Ovary (tissue), 3 donors: ENCODE measurements around the gene ZFP1.

Experiments used
- POLR2A ChIP-seq: fragments of 450-650 bp; IDR thresholded peaks from one replicate; pipeline ENCODE4 v1.6.1; 2017; ENCODE audit warnings: antibody characterized with exemption, mild to moderate bottlenecking, moderate library complexity
- TF ChIP-seq, protein P1 (sequence below), 3 donors: fragments of 450-650 bp in 2 of 3; fragments of 200-600 bp in 1 of 3; IDR thresholded peaks; one replicate each; pipeline versions ENCODE4 v1.5.1 to v1.8.0; 2016 to 2022; ENCODE audit warnings: antibody characterized with exemption in 3 of 3, mild to moderate bottlenecking in 1 of 3
- donor health status: DM: no; HTN: no; CAD: no.

DNA sequence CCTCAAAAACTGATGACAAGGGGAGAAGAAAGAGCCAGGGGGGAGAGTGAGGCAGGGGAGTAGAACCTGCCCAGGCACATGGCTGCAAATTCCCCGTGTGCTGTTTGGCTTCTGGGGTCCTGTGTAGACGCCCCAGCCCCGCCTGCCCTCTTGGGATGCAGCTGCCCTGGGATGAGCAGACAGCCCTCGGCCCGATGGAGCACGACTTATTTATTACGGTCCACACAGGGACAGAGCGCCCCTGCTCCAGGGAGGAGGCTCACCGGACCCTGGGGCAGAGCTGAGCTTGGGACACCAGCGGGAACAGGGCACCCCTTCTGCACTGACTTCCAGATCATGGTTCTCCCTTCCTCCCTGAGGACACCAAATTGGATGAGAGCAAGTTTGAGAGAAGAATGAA, 40.8 kb upstream of the ZFP1 start:
- TF ChIP-seq, protein P1, sequence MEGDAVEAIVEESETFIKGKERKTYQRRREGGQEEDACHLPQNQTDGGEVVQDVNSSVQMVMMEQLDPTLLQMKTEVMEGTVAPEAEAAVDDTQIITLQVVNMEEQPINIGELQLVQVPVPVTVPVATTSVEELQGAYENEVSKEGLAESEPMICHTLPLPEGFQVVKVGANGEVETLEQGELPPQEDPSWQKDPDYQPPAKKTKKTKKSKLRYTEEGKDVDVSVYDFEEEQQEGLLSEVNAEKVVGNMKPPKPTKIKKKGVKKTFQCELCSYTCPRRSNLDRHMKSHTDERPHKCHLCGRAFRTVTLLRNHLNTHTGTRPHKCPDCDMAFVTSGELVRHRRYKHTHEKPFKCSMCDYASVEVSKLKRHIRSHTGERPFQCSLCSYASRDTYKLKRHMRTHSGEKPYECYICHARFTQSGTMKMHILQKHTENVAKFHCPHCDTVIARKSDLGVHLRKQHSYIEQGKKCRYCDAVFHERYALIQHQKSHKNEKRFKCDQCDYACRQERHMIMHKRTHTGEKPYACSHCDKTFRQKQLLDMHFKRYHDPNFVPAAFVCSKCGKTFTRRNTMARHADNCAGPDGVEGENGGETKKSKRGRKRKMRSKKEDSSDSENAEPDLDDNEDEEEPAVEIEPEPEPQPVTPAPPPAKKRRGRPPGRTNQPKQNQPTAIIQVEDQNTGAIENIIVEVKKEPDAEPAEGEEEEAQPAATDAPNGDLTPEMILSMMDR (IDR thresholded peaks at IDR 0.05): no peak
- no peak for TF ChIP-seq POLR2A
